Ishikawa (cell line): Measurements from ENCODE around the gene IL1RL2.

ENCODE experiments used
- CEBPB ChIP-seq: IDR thresholded peaks from 2 replicates; pipeline ENCODE4 v1.6.1; 2012
- CREB1 ChIP-seq: IDR thresholded peaks from 2 replicates; pipeline ENCODE4 v1.6.1; 2012; ENCODE audit warnings: low read depth
- EGR1 ChIP-seq: IDR thresholded peaks from 2 replicates; pipeline ENCODE4 v1.6.1; 2012
- EP300 ChIP-seq: IDR thresholded peaks from 2 replicates; pipeline ENCODE4 v1.6.1; 2012; ENCODE audit warnings: borderline replicate concordance
- FOXM1 ChIP-seq: IDR thresholded peaks from 2 replicates; pipeline ENCODE4 v1.6.1; 2012; ENCODE audit warnings: low read depth, borderline replicate concordance
- NFIC ChIP-seq: IDR thresholded peaks from 2 replicates; pipeline ENCODE4 v1.6.1; 2012
- RAD21 ChIP-seq: IDR thresholded peaks from 2 replicates; pipeline ENCODE4 v1.6.1; 2012; ENCODE audit warnings: low read depth
- TAF1 ChIP-seq: IDR thresholded peaks from 2 replicates; pipeline ENCODE4 v1.6.1; 2012; ENCODE audit warnings: low read depth, mild to moderate bottlenecking
- TCF12 ChIP-seq: IDR thresholded peaks from 2 replicates; pipeline ENCODE4 v1.6.1; 2012; ENCODE audit warnings: low read depth
- TEAD4 ChIP-seq: IDR thresholded peaks from 2 replicates; pipeline ENCODE4 v1.6.1; 2012
- YY1 ChIP-seq: IDR thresholded peaks from 2 replicates; pipeline ENCODE4 v1.6.1; 2012; ENCODE audit warnings: low read depth
- ZBTB7A ChIP-seq: IDR thresholded peaks from 2 replicates; pipeline ENCODE4 v1.6.1; 2012; ENCODE audit warnings: low read depth
- TF ChIP-seq, protein P1 (sequence below): IDR thresholded peaks from 2 replicates; pipeline ENCODE4 v1.6.1; 2012; ENCODE audit warnings: low read depth, mild to moderate bottlenecking
- TF ChIP-seq, protein P2 (sequence below): IDR thresholded peaks from 2 replicates; pipeline ENCODE4 v1.6.1; 2012
- TF ChIP-seq, protein P3 (sequence below): IDR thresholded peaks from 2 replicates; pipeline ENCODE4 v1.6.1; 2012

The IL1RL2 gene

DNA sequence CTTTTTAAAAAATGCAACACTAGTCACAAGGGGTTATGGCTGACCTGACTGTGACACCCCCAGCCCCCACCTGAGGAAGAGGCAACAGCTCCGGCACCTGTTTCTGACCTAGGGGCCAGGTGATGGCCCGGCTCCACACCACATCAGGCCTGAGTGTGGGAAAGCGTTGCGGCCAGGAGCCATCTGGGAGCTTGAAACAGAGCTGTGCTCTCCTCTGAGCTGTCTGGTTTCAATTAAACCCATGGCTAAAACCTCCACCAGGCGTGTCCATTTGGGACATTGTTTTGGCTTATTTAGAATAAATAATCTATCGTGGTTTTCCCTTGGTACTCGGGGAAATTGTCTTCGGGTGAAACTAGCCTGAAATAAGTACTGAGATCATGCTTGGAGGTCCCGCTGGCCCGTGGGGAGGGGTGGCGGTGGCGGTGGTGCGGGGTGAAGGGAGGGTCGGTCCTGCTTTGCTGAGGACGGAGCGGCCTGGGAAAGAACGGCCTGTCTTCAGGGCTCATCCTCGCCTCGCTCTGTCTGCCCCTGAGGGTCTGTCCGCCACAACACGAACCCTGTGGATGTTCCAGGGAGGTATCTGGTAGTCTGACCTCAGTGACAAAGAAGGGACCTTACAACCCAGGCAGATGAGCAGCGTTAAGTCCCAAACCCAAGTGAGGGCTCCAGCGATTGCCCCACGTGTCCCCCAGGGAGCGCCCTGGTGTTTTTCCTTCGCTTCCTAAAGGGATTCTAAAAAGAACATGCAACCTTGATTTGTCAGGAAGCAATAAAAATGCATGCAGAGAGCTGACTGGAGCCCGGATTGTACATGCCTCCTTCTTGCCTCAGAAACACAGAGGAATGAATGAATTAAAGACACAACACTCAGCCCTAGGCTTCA lies 58.7 kb downstream of the IL1RL2 start:
- no peak for TF ChIP-seq FOXM1
- TF ChIP-seq, protein P1, sequence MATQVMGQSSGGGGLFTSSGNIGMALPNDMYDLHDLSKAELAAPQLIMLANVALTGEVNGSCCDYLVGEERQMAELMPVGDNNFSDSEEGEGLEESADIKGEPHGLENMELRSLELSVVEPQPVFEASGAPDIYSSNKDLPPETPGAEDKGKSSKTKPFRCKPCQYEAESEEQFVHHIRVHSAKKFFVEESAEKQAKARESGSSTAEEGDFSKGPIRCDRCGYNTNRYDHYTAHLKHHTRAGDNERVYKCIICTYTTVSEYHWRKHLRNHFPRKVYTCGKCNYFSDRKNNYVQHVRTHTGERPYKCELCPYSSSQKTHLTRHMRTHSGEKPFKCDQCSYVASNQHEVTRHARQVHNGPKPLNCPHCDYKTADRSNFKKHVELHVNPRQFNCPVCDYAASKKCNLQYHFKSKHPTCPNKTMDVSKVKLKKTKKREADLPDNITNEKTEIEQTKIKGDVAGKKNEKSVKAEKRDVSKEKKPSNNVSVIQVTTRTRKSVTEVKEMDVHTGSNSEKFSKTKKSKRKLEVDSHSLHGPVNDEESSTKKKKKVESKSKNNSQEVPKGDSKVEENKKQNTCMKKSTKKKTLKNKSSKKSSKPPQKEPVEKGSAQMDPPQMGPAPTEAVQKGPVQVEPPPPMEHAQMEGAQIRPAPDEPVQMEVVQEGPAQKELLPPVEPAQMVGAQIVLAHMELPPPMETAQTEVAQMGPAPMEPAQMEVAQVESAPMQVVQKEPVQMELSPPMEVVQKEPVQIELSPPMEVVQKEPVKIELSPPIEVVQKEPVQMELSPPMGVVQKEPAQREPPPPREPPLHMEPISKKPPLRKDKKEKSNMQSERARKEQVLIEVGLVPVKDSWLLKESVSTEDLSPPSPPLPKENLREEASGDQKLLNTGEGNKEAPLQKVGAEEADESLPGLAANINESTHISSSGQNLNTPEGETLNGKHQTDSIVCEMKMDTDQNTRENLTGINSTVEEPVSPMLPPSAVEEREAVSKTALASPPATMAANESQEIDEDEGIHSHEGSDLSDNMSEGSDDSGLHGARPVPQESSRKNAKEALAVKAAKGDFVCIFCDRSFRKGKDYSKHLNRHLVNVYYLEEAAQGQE = no peak
- no peak for TF ChIP-seq CREB1
- TF ChIP-seq EGR1 = no peak
- no peak for TF ChIP-seq ZBTB7A
- TF ChIP-seq EP300 = no peak
- no peak for TF ChIP-seq RAD21
- no peak for TF ChIP-seq NFIC
- TF ChIP-seq YY1 = no peak
- no peak for TF ChIP-seq TCF12
- TF ChIP-seq TAF1 = no peak
- TF ChIP-seq, protein P2, sequence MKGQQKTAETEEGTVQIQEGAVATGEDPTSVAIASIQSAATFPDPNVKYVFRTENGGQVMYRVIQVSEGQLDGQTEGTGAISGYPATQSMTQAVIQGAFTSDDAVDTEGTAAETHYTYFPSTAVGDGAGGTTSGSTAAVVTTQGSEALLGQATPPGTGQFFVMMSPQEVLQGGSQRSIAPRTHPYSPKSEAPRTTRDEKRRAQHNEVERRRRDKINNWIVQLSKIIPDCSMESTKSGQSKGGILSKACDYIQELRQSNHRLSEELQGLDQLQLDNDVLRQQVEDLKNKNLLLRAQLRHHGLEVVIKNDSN = no peak
- TF ChIP-seq, protein P3, sequence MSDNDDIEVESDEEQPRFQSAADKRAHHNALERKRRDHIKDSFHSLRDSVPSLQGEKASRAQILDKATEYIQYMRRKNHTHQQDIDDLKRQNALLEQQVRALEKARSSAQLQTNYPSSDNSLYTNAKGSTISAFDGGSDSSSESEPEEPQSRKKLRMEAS = no peak
- no peak for TF ChIP-seq CEBPB
- no peak for TF ChIP-seq TEAD4

DNA sequence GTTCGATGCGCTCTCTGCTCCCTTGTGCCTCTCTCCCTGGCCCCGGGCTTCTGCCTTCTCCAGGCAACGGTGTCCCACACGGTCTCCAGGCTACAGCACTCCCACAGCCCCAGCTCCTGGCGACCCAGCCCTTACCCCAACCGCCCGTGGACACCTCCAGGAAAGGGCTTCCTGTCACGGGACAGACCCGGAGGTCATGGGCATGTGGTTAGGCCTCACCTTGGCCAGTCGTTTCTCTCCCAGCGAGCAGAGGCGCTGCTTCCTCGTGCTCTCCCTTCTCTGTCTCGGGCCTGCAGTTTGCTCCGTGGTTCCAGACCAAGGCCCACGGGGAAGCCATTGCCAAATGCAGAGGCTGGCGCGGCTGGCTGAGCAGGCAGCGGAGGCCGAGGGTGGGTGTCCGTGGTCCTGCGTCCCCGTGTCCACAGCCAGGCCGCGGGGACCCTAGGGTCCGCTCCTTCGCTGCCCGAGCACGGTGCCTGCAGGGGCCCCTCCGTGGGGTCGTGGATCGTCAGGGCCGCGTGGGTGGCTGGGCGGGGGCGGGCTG lies 63.5 kb downstream of the IL1RL2 start:
- no peak for TF ChIP-seq ZBTB7A
- no peak for TF ChIP-seq CEBPB
- no peak for TF ChIP-seq FOXM1
- TF ChIP-seq, protein P2 = no peak
- TF ChIP-seq YY1 = no peak
- TF ChIP-seq, protein P3 = no peak
- TF ChIP-seq TEAD4 = no peak
- no peak for TF ChIP-seq EP300
- TF ChIP-seq, protein P1 = no peak
- no peak for TF ChIP-seq TCF12
- no peak for TF ChIP-seq TAF1
- TF ChIP-seq NFIC = no peak
- TF ChIP-seq CREB1 = no peak
- TF ChIP-seq RAD21 = no peak
- TF ChIP-seq EGR1 = no peak

DNA sequence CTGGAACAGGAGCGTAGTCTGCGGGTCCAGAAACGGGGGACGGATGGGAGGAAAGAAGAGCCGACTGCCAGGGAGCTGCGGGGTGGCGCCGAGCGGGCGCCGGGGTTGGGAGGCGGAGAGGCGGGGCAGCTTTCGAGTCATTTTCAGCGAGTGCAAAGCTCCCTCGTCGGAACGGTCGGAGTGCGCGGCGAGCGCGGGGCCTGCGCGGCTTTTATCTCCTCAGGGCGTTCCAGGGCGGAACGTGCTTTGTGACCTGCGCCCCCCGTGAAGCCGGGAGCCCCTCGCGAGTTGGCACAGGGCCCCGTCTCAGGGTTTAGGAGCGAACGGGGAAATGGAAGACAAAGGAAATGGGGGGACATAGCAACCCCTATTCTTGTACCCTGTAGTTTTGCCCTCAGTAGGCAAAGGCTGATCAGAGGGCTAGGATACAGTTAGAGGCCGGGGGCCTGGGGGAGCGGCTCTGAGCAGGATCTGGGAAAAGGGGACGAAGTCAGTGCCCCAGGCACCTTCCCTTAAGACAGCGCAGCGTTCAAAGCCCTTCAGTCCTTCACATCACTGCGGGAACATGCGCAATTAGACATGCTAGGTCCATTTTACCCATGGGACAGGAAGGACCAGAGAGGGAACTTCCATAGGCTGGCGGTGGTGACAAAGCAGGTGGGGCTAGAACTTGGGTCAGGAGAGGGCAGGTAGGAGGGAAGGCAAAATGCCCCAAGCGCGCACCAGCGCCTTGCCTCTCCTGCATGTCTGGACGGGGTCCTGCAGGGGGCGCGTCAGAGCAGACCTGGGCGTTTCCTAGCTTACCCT lies 64.4 kb downstream of the IL1RL2 start:
- no peak for TF ChIP-seq TEAD4
- TF ChIP-seq EGR1 = no peak
- TF ChIP-seq NFIC = no peak
- TF ChIP-seq CREB1 = no peak
- TF ChIP-seq EP300 = no peak
- no peak for TF ChIP-seq CEBPB
- TF ChIP-seq TCF12 = no peak
- TF ChIP-seq, protein P3 = no peak
- no peak for TF ChIP-seq YY1
- no peak for TF ChIP-seq FOXM1
- TF ChIP-seq, protein P2 = no peak

DNA sequence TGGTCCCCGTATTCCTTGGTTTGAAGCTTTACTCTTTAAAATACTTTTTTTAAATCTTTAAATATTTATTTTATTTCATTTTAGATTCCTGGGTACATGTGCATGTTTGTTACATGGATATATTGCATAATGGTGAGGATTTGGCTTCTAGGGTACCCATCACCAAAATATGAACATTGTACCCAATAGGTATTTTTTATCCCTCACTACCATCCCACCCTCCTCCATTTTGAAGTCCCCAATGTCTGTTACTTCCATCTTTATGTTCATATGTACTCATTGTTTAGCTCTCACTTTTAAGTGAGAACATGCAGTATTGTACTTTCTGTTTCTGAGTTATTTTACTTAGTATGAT lies 65.0 kb downstream of the IL1RL2 start:
- TF ChIP-seq, protein P1 = no peak
- TF ChIP-seq TAF1 (no peak), EP300 (no peak), NFIC (no peak), YY1 (no peak), FOXM1 (no peak), CEBPB (no peak), CREB1 (no peak), TCF12 (no peak), ZBTB7A (no peak)
- TF ChIP-seq, protein P2 = no peak
